HepG2 (cell line): Measurements from ENCODE around the gene MAP3K19. TPM values are rescaled to one million over a fixed set of nuclear protein-coding genes. Genes with fewer than 3 reads are reported as not detected.

Experiments
- ETV6 ChIP-seq: sonication (generic); formaldehyde crosslinking; conservative IDR thresholded peaks from 2 replicates; pipeline ENCODE4 v1.4.0; 2020; ENCODE audit warnings: missing genetic modification reagents
- FOXP1 ChIP-seq, 2 experiments: fragments of 450-650 bp in 1 of 2; IDR thresholded peaks; 2 replicates each; pipeline ENCODE4 v1.6.1; 2017 to 2018; ENCODE audit warnings: antibody characterized with exemption in 1 of 2
- HOXA3 ChIP-seq: sonication (generic); formaldehyde crosslinking; IDR thresholded peaks from 2 replicates; pipeline ENCODE4 v1.5.0; 2020; ENCODE audit warnings: missing genetic modification reagents
- KAT7 ChIP-seq: IDR thresholded peaks from 2 replicates; pipeline ENCODE4 v1.6.1; 2018; ENCODE audit warnings: borderline replicate concordance, missing compliant biosample characterization
- MIER3 ChIP-seq: IDR thresholded peaks from 2 replicates; pipeline ENCODE4 v1.6.1; 2016; ENCODE audit warnings: missing compliant biosample characterization, borderline replicate concordance
- NR2F6 ChIP-seq, 2 experiments: IDR thresholded peaks; 2 replicates each; pipeline ENCODE4 v1.6.1; 2016; ENCODE audit warnings: antibody characterized with exemption in 1 of 2, mild to moderate bottlenecking in 1 of 2
- RXRA ChIP-seq: sonication (generic); formaldehyde crosslinking; IDR thresholded peaks from 2 replicates; pipeline ENCODE4 v1.5.1; 2020; ENCODE audit warnings: missing genetic modification reagents
- RXRB ChIP-seq: IDR thresholded peaks from 2 replicates; pipeline ENCODE4 v1.6.1; 2016; ENCODE audit warnings: borderline replicate concordance, missing genetic modification reagents, missing compliant biosample characterization
- SNRNP70 ChIP-seq: fragments of 200-400 bp; formaldehyde crosslinking; IDR thresholded peaks from 2 replicates; pipeline ENCODE4 v1.6.1; 2017; ENCODE audit warnings: mild to moderate bottlenecking, low read depth, low read length, moderate library complexity
- SP5 ChIP-seq: IDR thresholded peaks from 2 replicates; pipeline ENCODE4 v1.6.1; 2016; ENCODE audit warnings: low read depth, borderline replicate concordance
- YY1 ChIP-seq: IDR thresholded peaks from 2 replicates; pipeline ENCODE4 v1.6.1; 2011; ENCODE audit warnings: low read length, low read depth, moderate library complexity, mild to moderate bottlenecking; ENCODE audit not compliant: insufficient read depth, insufficient replicate concordance
- ZFP36L1 ChIP-seq: sonication (generic); formaldehyde crosslinking; IDR thresholded peaks from 2 replicates; pipeline ENCODE4 v1.8.0; 2022; ENCODE audit warnings: mild to moderate bottlenecking, missing genetic modification reagents, moderate library complexity
- ZFP36L2 ChIP-seq: sonication (generic); formaldehyde crosslinking; IDR thresholded peaks from 2 replicates; pipeline ENCODE4 v1.4.0; 2020; ENCODE audit warnings: missing genetic modification reagents
- ZNF205 ChIP-seq: IDR thresholded peaks from 2 replicates; pipeline ENCODE4 v1.6.1; 2018; ENCODE audit warnings: missing biosample characterization, missing genetic modification reagents
- ZNF225 ChIP-seq: sonication (generic); formaldehyde crosslinking; IDR thresholded peaks from 2 replicates; pipeline ENCODE4 v1.4.0; 2020; ENCODE audit warnings: mild to moderate bottlenecking, missing genetic modification reagents
- ZNF350 ChIP-seq: sonication (generic); formaldehyde crosslinking; IDR thresholded peaks from 2 replicates; pipeline ENCODE4 v1.4.0; 2020; ENCODE audit warnings: mild to moderate bottlenecking, low read depth, missing genetic modification reagents, borderline replicate concordance
- ZNF460 ChIP-seq: sonication (generic); formaldehyde crosslinking; IDR thresholded peaks from 2 replicates; pipeline ENCODE4 v1.5.1; 2020; ENCODE audit warnings: missing genetic modification reagents, mild to moderate bottlenecking, borderline replicate concordance
- ZNF572 ChIP-seq: sonication (generic); formaldehyde crosslinking; IDR thresholded peaks from 2 replicates; pipeline ENCODE4 v1.5.1; 2020; ENCODE audit warnings: mild to moderate bottlenecking, missing genetic modification reagents
- ZNF598 ChIP-seq: sonication (generic); formaldehyde crosslinking; IDR thresholded peaks from 2 replicates; pipeline ENCODE4 v1.5.1; 2020; ENCODE audit warnings: mild to moderate bottlenecking, missing genetic modification reagents, borderline replicate concordance
- polyA plus RNA-seq, 8 experiments: library from polyadenylated mRNA; depleted of rRNA in 3 of 8; stranded (reverse) in 7 of 8; unstranded in 1 of 8; fragments of >200 nt; fragmentation: Illumina TruSeq in 4 of 8; extraction: Trizol in 4 of 8; gene quantifications; 2 replicates each; pipeline versions ENCODE4 v1.2.1 to v1.2.3, GENCODE V29; 2011 to 2016; ENCODE audit warnings: low read depth in 4 of 8, missing spikeins in 1 of 8, mixed read lengths in 1 of 8; ENCODE audit not compliant: insufficient read depth in 1 of 8
- total RNA-seq, 5 experiments: library from RNA; depleted of rRNA; stranded (reverse); fragments of >200 nt; fragmentation: Illumina TruSeq; extraction: Trizol; gene quantifications; 2 replicates each; pipeline ENCODE4 v1.2.3, GENCODE V29; 2016; ENCODE audit warnings: low read depth in 1 of 5
- TF ChIP-seq, protein P1 (sequence below): sonication (generic); formaldehyde crosslinking; IDR thresholded peaks from 2 replicates; pipeline ENCODE4 v1.4.0; 2020; ENCODE audit warnings: missing genetic modification reagents, mild to moderate bottlenecking, borderline replicate concordance
- TF ChIP-seq, protein P2 (sequence below): sonication (generic); formaldehyde crosslinking; IDR thresholded peaks from 2 replicates; pipeline ENCODE4 v1.5.1; 2020; ENCODE audit warnings: mild to moderate bottlenecking, missing genetic modification reagents
- TF ChIP-seq, protein P3 (sequence below): sonication (generic); formaldehyde crosslinking; IDR thresholded peaks from 2 replicates; pipeline ENCODE4 v1.8.1; 2022; ENCODE audit warnings: low read depth, mild to moderate bottlenecking, missing genetic modification reagents

MAP3K19 gene
- total and polyA plus RNA-seq, 2 of the 13 experiments (the other 11 are each of a cell fraction or from before 2014, with no cell fraction given), result not detected

DNA sequence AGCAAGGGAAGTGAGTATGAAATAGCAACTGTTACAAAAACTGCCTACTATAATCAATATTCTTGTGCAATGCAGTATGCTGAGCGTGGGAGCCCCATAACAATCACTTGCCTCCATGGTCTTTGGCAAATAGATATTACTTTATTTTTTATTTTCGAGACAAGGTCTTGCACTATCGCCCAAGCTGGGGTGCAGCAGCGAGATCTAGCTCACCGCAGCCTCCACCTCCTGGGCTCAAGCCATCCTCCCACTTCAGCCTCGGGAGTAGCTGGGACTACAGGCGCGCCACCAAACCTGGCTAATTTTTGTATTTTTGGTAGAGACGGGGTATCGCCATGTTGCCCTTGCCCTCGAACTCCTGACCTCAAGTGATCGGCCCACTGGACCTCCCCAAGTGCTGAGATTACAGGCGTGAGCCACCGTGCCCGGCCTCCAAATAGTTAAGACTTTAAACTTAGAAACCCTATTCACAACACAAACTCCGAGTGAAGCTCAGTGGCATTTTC is 129.8 kb downstream of the MAP3K19 start (continued):
- 0 out of 2 replicates have a peak, but pooled peaks have one; percentile 30 for TF ChIP-seq RXRA (CRISPR knock-in tag)
- TF ChIP-seq, protein P1, sequence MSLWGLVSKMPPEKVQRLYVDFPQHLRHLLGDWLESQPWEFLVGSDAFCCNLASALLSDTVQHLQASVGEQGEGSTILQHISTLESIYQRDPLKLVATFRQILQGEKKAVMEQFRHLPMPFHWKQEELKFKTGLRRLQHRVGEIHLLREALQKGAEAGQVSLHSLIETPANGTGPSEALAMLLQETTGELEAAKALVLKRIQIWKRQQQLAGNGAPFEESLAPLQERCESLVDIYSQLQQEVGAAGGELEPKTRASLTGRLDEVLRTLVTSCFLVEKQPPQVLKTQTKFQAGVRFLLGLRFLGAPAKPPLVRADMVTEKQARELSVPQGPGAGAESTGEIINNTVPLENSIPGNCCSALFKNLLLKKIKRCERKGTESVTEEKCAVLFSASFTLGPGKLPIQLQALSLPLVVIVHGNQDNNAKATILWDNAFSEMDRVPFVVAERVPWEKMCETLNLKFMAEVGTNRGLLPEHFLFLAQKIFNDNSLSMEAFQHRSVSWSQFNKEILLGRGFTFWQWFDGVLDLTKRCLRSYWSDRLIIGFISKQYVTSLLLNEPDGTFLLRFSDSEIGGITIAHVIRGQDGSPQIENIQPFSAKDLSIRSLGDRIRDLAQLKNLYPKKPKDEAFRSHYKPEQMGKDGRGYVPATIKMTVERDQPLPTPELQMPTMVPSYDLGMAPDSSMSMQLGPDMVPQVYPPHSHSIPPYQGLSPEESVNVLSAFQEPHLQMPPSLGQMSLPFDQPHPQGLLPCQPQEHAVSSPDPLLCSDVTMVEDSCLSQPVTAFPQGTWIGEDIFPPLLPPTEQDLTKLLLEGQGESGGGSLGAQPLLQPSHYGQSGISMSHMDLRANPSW, result no peak
- TF ChIP-seq KAT7, result peak; percentile 42; the same call in 1 of the 2 replicates
- TF ChIP-seq ZFP36L2 (CRISPR knock-in tag), result no peak
- TF ChIP-seq ZNF460 (CRISPR knock-in tag), result peak; percentile 48; the same call in 1 of the 2 replicates
- no peak for TF ChIP-seq HOXA3
- TF ChIP-seq ZNF572 (CRISPR knock-in tag), result no peak
- no peak for TF ChIP-seq ZNF598 (CRISPR knock-in tag)
- 0 out of 2 replicates have a peak, but pooled peaks have one; percentile 24 for TF ChIP-seq RXRB (CRISPR knock-in tag)
- 0 out of 2 replicates have a peak, but pooled peaks have one; percentile 31 for TF ChIP-seq SP5
- TF ChIP-seq ZFP36L1, result peak; percentile 13; the same call in 1 of the 2 replicates
- TF ChIP-seq ZNF225 (CRISPR knock-in tag), result 0 out of 2 replicates have a peak, but pooled peaks have one; percentile 43
- no peak for TF ChIP-seq SNRNP70
- TF ChIP-seq YY1, result peak; percentile 50
- peak; percentile 40; the same call in 1 of the 2 replicates for TF ChIP-seq ZNF205 (CRISPR knock-in tag)
- TF ChIP-seq, protein P2, sequence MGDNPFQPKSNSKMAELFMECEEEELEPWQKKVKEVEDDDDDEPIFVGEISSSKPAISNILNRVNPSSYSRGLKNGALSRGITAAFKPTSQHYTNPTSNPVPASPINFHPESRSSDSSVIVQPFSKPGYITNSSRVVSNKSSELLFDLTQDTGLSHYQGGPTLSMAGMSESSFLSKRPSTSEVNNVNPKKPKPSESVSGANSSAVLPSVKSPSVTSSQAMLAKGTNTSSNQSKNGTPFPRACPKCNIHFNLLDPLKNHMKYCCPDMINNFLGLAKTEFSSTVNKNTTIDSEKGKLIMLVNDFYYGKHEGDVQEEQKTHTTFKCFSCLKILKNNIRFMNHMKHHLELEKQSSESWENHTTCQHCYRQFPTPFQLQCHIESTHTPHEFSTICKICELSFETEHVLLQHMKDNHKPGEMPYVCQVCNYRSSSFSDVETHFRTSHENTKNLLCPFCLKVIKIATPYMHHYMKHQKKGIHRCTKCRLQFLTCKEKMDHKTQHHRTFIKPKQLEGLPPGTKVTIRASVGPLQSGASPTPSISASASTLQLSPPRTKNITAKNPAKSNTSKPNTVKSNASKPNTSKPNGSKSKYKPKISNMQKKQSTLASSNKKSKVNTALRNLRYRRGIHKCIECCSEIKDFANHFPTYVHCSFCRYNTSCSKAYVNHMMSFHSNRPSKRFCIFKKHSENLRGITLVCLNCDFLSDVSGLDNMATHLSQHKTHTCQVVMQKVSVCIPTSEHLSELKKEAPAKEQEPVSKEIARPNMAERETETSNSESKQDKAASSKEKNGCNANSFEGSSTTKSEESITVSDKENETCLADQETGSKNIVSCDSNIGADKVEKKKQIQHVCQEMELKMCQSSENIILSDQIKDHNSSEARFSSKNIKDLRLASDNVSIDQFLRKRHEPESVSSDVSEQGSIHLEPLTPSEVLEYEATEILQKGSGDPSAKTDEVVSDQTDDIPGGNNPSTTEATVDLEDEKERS (CRISPR knock-in tag), result 0 out of 2 replicates have a peak, but pooled peaks have one; percentile 11
- no peak for TF ChIP-seq FOXP1 (IDR thresholded peaks at IDR 0.05)
- TF ChIP-seq FOXP1 (CRISPR knock-in tag; IDR thresholded peaks at IDR 0.05), result 0 out of 2 replicates have a peak, but pooled peaks have one; percentile 6
- peak; percentile 44; the same call in 1 of the 2 replicates for TF ChIP-seq ETV6 (CRISPR knock-in tag)
- TF ChIP-seq, protein P3, sequence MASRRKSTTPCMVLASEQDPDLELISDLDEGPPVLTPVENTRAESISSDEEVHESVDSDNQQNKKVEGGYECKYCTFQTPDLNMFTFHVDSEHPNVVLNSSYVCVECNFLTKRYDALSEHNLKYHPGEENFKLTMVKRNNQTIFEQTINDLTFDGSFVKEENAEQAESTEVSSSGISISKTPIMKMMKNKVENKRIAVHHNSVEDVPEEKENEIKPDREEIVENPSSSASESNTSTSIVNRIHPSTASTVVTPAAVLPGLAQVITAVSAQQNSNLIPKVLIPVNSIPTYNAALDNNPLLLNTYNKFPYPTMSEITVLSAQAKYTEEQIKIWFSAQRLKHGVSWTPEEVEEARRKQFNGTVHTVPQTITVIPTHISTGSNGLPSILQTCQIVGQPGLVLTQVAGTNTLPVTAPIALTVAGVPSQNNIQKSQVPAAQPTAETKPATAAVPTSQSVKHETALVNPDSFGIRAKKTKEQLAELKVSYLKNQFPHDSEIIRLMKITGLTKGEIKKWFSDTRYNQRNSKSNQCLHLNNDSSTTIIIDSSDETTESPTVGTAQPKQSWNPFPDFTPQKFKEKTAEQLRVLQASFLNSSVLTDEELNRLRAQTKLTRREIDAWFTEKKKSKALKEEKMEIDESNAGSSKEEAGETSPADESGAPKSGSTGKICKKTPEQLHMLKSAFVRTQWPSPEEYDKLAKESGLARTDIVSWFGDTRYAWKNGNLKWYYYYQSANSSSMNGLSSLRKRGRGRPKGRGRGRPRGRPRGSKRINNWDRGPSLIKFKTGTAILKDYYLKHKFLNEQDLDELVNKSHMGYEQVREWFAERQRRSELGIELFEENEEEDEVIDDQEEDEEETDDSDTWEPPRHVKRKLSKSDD (CRISPR knock-in tag), result 0 out of 2 replicates have a peak, but pooled peaks have one; percentile 42
- no peak for TF ChIP-seq ZNF350 (CRISPR knock-in tag)
- TF ChIP-seq NR2F6 (IDR thresholded peaks at IDR 0.05), result peak; percentile 27; the same call in 1 of the 2 replicates
- no peak for TF ChIP-seq NR2F6 (CRISPR knock-in tag; IDR thresholded peaks at IDR 0.05)
- no peak for TF ChIP-seq MIER3 (CRISPR knock-in tag)
